Colonic mucosa (tissue), 4 donors: ENCODE results near the gene BANF2. TPM values are rescaled to one million over a fixed set of nuclear protein-coding genes. Genes with fewer than 3 reads are reported as not detected.

Experiments
- DNase-seq: peaks from one replicate; pipeline ENCODE4 v3.0.0-alpha.2; 2020
- H3K27ac ChIP-seq: fragments of 200-600 bp; one replicate; pipeline ENCODE4 v1.8.0; 2021
- H3K27me3 ChIP-seq: fragments of 200-600 bp; one replicate; pipeline ENCODE4 v1.8.0; 2021
- H3K36me3 ChIP-seq: fragments of 200-600 bp; one replicate; pipeline ENCODE4 v1.8.0; 2021
- H3K4me1 ChIP-seq: fragments of 200-600 bp; one replicate; pipeline ENCODE4 v1.8.0; 2021; ENCODE audit warnings: mild to moderate bottlenecking
- H3K4me3 ChIP-seq: fragments of 200-600 bp; one replicate; pipeline ENCODE4 v1.8.0; 2021
- H3K9ac ChIP-seq, 2 donors: one replicate each; pipeline ENCODE4 v1.7.0; 2013; ENCODE audit warnings: control low read depth in 2 of 2, low read depth in 2 of 2, low read length in 2 of 2
- H3K9me3 ChIP-seq: fragments of 200-600 bp; one replicate; pipeline ENCODE4 v1.8.0; 2021
- intact Hi-C: fragments of 100-400 bp; cut with DNase I; formaldehyde crosslinking; loops from one replicate; pipeline ENCODE4 v1.14.1; 2022
- total RNA-seq, 2 donors: library from RNA; stranded (reverse); fragmentation: NEBNext Ultra II Directional in 1 of 2; extraction: Animal tissue kit (Norgen Biotek cat#: 25700) in 1 of 2; gene quantifications; one replicate each; pipeline ENCODE4 v1.2.1, GENCODE V29; 2021
- TF ChIP-seq, protein P1 (sequence below): fragments of 200-600 bp; IDR thresholded peaks from one replicate; pipeline ENCODE4 v1.8.0; 2022; ENCODE audit warnings: antibody characterized with exemption, mild to moderate bottlenecking
- donor health status: healthy.
- donor health status: DM: no; HTN: no; CAD: no.
- donor health status: DM: no; HTN: no; CAD: no.

BANF2 gene
- total RNA-seq, 2 donors from 2014 or later = not detected

DNA sequence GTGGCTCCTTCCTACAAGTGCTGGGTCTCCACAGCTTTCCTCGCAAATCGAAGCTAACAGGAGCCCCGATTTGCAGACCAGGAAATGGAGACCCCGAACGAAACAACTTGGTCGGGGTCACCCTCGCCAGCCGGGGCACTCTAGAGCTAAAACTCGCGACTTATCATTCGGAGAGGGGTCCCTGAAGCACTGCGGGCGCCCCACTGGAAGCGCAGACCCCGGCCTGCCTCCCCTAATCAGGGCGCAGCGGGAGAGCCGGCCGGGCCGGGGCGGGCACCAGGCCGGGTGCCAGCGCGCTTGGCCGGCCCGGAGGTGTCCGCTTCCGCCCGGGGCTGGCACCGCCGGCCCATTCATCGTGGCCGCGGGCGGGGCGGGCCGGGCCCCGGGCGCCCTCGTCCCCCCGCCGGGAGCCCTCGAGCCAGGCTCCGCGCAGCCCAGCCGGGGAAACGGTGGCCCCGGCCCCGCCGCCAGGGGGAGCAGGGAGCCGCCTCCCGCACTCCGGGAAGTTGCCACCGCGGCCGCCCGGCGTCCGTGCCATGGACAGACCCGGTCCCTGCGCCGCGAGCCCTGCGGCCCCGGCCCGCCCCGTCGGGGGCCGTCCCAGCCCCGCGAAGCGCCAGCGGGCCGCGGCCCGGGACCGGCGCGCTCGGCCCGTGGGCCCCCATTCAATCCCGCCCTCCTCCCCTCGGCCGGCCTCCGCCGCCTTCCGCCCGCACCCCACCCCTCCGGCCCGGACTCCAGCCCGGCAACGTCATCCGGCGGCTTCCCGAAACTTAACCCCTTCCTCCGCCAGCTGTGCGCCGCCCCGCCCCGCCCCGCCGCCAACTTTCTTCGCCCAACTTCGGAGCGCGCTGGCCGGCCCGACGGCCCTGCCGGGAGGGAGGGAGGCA lies 18.7 kb upstream of the BANF2 start:
- intact Hi-C loops = loop anchor here (5.0 kb wide), 1 partner anchor 216 kb away; no protein-coding TSS in a partner anchor
- DNase-seq = peak; percentile 82
- no peaks in the 10 kb centered on the region for H3K27me3 ChIP-seq
- H3K27ac ChIP-seq = peak overlapping the region; percentile 90
- peak overlapping the region; percentile 92 to 98 for H3K9ac ChIP-seq
- H3K4me1 ChIP-seq = peaks cover 19% of the 10 kb centered on the region
- TF ChIP-seq, protein P1, sequence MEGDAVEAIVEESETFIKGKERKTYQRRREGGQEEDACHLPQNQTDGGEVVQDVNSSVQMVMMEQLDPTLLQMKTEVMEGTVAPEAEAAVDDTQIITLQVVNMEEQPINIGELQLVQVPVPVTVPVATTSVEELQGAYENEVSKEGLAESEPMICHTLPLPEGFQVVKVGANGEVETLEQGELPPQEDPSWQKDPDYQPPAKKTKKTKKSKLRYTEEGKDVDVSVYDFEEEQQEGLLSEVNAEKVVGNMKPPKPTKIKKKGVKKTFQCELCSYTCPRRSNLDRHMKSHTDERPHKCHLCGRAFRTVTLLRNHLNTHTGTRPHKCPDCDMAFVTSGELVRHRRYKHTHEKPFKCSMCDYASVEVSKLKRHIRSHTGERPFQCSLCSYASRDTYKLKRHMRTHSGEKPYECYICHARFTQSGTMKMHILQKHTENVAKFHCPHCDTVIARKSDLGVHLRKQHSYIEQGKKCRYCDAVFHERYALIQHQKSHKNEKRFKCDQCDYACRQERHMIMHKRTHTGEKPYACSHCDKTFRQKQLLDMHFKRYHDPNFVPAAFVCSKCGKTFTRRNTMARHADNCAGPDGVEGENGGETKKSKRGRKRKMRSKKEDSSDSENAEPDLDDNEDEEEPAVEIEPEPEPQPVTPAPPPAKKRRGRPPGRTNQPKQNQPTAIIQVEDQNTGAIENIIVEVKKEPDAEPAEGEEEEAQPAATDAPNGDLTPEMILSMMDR = peak; percentile 16
- peak overlapping the region; percentile 74 for H3K4me3 ChIP-seq
- H3K9me3 ChIP-seq = no peaks in the 10 kb centered on the region
- H3K36me3 ChIP-seq = no peaks in the 10 kb centered on the region

GRCh38 chr20:17681726-17682102 lies 18.1 kb upstream of the BANF2 start:
- Histone ChIP-seq H3K9me3 (no peaks in the 10 kb centered on the region), H3K27me3 (no peaks in the 10 kb centered on the region), H3K4me3 (peak overlapping the region; percentile 74), H3K27ac (peak overlapping the region; percentile 90), H3K9ac (peak overlapping the region; percentile 53 to 98), H3K4me1 (peaks cover 17% of the 10 kb centered on the region), H3K36me3 (no peaks in the 10 kb centered on the region)
- DNase-seq = no peak
- TF ChIP-seq, protein P1 = no peak
- intact Hi-C loops = loop anchor here (5.0 kb wide), 1 partner anchor 216 kb away; no protein-coding TSS in a partner anchor

- Histone ChIP-seq H3K4me3 (peak within 1 kb of the TSS; percentile 74), H3K36me3 (no peaks in the 10 kb centered on the region), H3K4me1 (peaks cover 17% of the 10 kb centered on the region), H3K9ac (peak within 1 kb of the TSS; percentile 62 to 98), H3K27ac (peak within 1 kb of the TSS; percentile 90), H3K27me3 (no peaks in the 10 kb centered on the region), H3K9me3 (no peaks in the 10 kb centered on the region)
- TF ChIP-seq, protein P1 = peak; percentile 66
- peak; percentile 98 for DNase-seq
- intact Hi-C loops = loop anchor here (5.0 kb wide), 1 partner anchor 215 kb away; no protein-coding TSS in a partner anchor
Observed at GRCh38 chr20:17682103-17682888, 17.5 kb upstream of the BANF2 start, which contains the start of gene RRBP1. RRBP1 (minus strand) TSS chr20:17682242; CDS start chr20:17660507, 21,735 bp downstream.

GRCh38 chr20:17682889-17683198 lies 16.9 kb upstream of the BANF2 start:
- Histone ChIP-seq H3K27ac (peak overlapping the region; percentile 83), H3K9ac (peak overlapping the region; percentile 62 to 65), H3K4me1 (peaks cover 17% of the 10 kb centered on the region)

More at GRCh38 chr20:17682889-17683198, 16.9 kb upstream of the BANF2 start:
- intact Hi-C loops = loop anchor here (5.0 kb wide), 1 partner anchor 214 kb away; no protein-coding TSS in a partner anchor
- H3K9me3 ChIP-seq = no peaks in the 10 kb centered on the region
- H3K4me3 ChIP-seq = peak overlapping the region; percentile 74
- no peaks in the 10 kb centered on the region for H3K36me3 ChIP-seq
- DNase-seq = no peak
- H3K27me3 ChIP-seq = no peaks in the 10 kb centered on the region
- TF ChIP-seq, protein P1 = no peak
